Right hindlimb (tissue), 1 donor: ENCODE results near the gene ATP8A2.
A peak's percentile ranks its signal among the peaks of the same experiment; 100 is the strongest.

ENCODE experiments used
- DNase-seq: peaks from one replicate; pipeline ENCODE4 v3.0.0-alpha.2; 2018

ATP8A2 gene

GRCh38 chr13:25384758-25385410 lies 13.1 kb downstream of the ATP8A2 start:
- DNase-seq, result no peak

- DNase-seq, result no peak
These were observed 20.2 kb downstream of the ATP8A2 start for GRCh38 chr13:25391932-25392331.

- no peak for DNase-seq
These were observed 22.8 kb downstream of the ATP8A2 start for GRCh38 chr13:25394402-25395060.

- DNase-seq, result no peak
These were observed 26.0 kb downstream of the ATP8A2 start for GRCh38 chr13:25397763-25398162.

GRCh38 chr13:25400925-25401324 lies 29.2 kb downstream of the ATP8A2 start:
- no peak for DNase-seq

GRCh38 chr13:25401958-25402357 lies 30.2 kb downstream of the ATP8A2 start:
- DNase-seq, result no peak

GRCh38 chr13:25406377-25406776 lies 34.6 kb downstream of the ATP8A2 start:
- DNase-seq, result no peak

- DNase-seq, result no peak
These were observed 38.2 kb downstream of the ATP8A2 start for GRCh38 chr13:25409938-25410337.

GRCh38 chr13:25415241-25415640 lies 43.5 kb downstream of the ATP8A2 start:
- DNase-seq, result no peak

- no peak for DNase-seq
These were observed 45.8 kb downstream of the ATP8A2 start for GRCh38 chr13:25417535-25417934.

- no peak for DNase-seq
These were observed 48.4 kb downstream of the ATP8A2 start for GRCh38 chr13:25420161-25420560.

GRCh38 chr13:25421612-25422011 lies 49.8 kb downstream of the ATP8A2 start:
- no peak for DNase-seq

- no peak for DNase-seq
These were observed 50.4 kb downstream of the ATP8A2 start for GRCh38 chr13:25422153-25422552.

GRCh38 chr13:25423831-25424230 lies 52.1 kb downstream of the ATP8A2 start:
- DNase-seq, result no peak

GRCh38 chr13:25429466-25429865 lies 57.7 kb downstream of the ATP8A2 start:
- no peak for DNase-seq

GRCh38 chr13:25432691-25433090 lies 60.9 kb downstream of the ATP8A2 start:
- DNase-seq, result peak; percentile 51

- DNase-seq, result no peak
These were observed 68.3 kb downstream of the ATP8A2 start for GRCh38 chr13:25440061-25440460.

- no peak for DNase-seq
These were observed 74.5 kb downstream of the ATP8A2 start for GRCh38 chr13:25446261-25446660.

- DNase-seq, result no peak
These were observed 75.6 kb downstream of the ATP8A2 start for GRCh38 chr13:25447396-25447795.

GRCh38 chr13:25453850-25454365 lies 82.1 kb downstream of the ATP8A2 start:
- no peak for DNase-seq

GRCh38 chr13:25455146-25455545 lies 83.4 kb downstream of the ATP8A2 start:
- no peak for DNase-seq

- no peak for DNase-seq
These were observed 85.8 kb downstream of the ATP8A2 start for GRCh38 chr13:25457566-25457965.

- no peak for DNase-seq
These were observed 90.7 kb downstream of the ATP8A2 start for GRCh38 chr13:25462301-25463125.

GRCh38 chr13:25463496-25463895 lies 91.7 kb downstream of the ATP8A2 start:
- no peak for DNase-seq
